Endothelial cell of umbilical vein (primary cell): Measurements from ENCODE around the gene TNIK. TPM values are rescaled to one million over a fixed set of nuclear protein-coding genes. Genes with fewer than 3 reads are reported as not detected.

ENCODE experiments used
- BruUV-seq: library from RNA; stranded (reverse); fragments of 400-500 nt; replicated peaks from 2 replicates; lab custom pipeline; 2021; lab: Mats Ljungman, UMichigan
- CTCF ChIA-PET: fragments of 300-600, 350-600 bp; sonication (Branson Sonifier 250); formaldehyde crosslinking; loops from one replicate; lab custom pipeline; 2021; ENCODE audit warnings: antibody characterized with exemption, inconsistent platforms; lab: Charles Lee
- POLR2A ChIA-PET: fragments of 300-600, 350-600 bp; sonication (Branson Sonifier 250); formaldehyde crosslinking; loops from one replicate; lab custom pipeline; 2021; ENCODE audit warnings: antibody characterized with exemption, inconsistent platforms; lab: Charles Lee
- DNase-seq: peaks from one replicate; pipeline ENCODE4 v3.0.0-alpha.2; 2011; ENCODE audit warnings: low read depth, low spot score
- FAIRE-seq: peaks from 2 replicates; lab custom pipeline; 2011; peaks lifted over from hg19 to GRCh38; lab: Jason Lieb, UNC
- H2AFZ ChIP-seq: 2 replicates; pipeline ENCODE4 v1.6.0; 2012; ENCODE audit warnings: low read depth, low read length, control low read depth, inconsistent platforms
- H3K27ac ChIP-seq: 2 replicates; pipeline ENCODE4 v1.5.1; 2011; ENCODE audit warnings: low read depth, mild to moderate bottlenecking, control low read depth, low read length, moderate library complexity; ENCODE audit not compliant: insufficient read depth
- H3K27me3 ChIP-seq, 2 experiments: 2 replicates each; pipeline versions ENCODE4 v1.6.0 to v1.6.1; 2011; ENCODE audit warnings: low read length in 2 of 2, mixed read lengths in 1 of 2; ENCODE audit not compliant: control insufficient read depth in 2 of 2, insufficient read depth in 2 of 2
- H3K36me3 ChIP-seq, 2 experiments: 2 replicates in 1 of 2; 3 replicates in 1 of 2; pipeline ENCODE4 v1.5.1; 2011; ENCODE audit warnings: low read length in 2 of 2, mild to moderate bottlenecking in 1 of 2, moderate library complexity in 1 of 2; ENCODE audit not compliant: control insufficient read depth in 2 of 2, insufficient read depth in 2 of 2; ENCODE audit errors: extremely low read depth in 1 of 2
- H3K4me1 ChIP-seq: 3 replicates; pipeline ENCODE4 v1.5.1; 2011; ENCODE audit warnings: mild to moderate bottlenecking, low read length; ENCODE audit not compliant: control insufficient read depth, insufficient read depth; ENCODE audit errors: extremely low read depth
- H3K4me2 ChIP-seq: 2 replicates; pipeline ENCODE4 v1.6.1; 2011; ENCODE audit warnings: low read length, control low read depth, mixed read lengths; ENCODE audit not compliant: insufficient read depth
- H3K4me3 ChIP-seq, 3 experiments: fragments of 200-600 bp in 1 of 3; sonication (generic), shearing (Covaris generic) in 1 of 3; replicated peaks in 1 of 3; 2 replicates each; pipeline ENCODE4 v1.5.1; 2011 to 2016; ENCODE audit warnings: control low read depth in 3 of 3, low read length in 3 of 3, mild to moderate bottlenecking in 2 of 3, inconsistent platforms in 1 of 3, low read depth in 1 of 3, moderate library complexity in 1 of 3; ENCODE audit not compliant: insufficient read depth in 1 of 3
- H3K79me2 ChIP-seq: 2 replicates; pipeline ENCODE4 v1.6.0; 2012; ENCODE audit warnings: low read length, inconsistent platforms; ENCODE audit not compliant: control insufficient read depth, insufficient read depth
- H3K9ac ChIP-seq: replicated peaks from 2 replicates; pipeline ENCODE3; 2011; ENCODE audit warnings: low read length, control low read depth; ENCODE audit not compliant: insufficient read depth; ENCODE audit errors: extremely low read depth
- H3K9me1 ChIP-seq: replicated peaks from 3 replicates; pipeline ENCODE4 v1.6.0; 2011; ENCODE audit warnings: mild to moderate bottlenecking, low read length; ENCODE audit not compliant: control insufficient read depth, insufficient read depth; ENCODE audit errors: extremely low read depth
- H3K9me3 ChIP-seq: replicated peaks from 2 replicates; pipeline ENCODE4 v1.5.1; 2012; ENCODE audit warnings: low read length, inconsistent platforms; ENCODE audit not compliant: control insufficient read depth, insufficient read depth
- H4K20me1 ChIP-seq: replicated peaks from 2 replicates; pipeline ENCODE3; 2011; ENCODE audit warnings: mild to moderate bottlenecking, low read length; ENCODE audit not compliant: control insufficient read depth, insufficient read depth; ENCODE audit errors: extremely low read depth
- EZH2 ChIP-seq: IDR thresholded peaks from 2 replicates; pipeline ENCODE4 v1.6.1; 2012; ENCODE audit warnings: borderline replicate concordance, low read depth, mild to moderate bottlenecking, moderate library complexity, low read length, inconsistent platforms; ENCODE audit not compliant: severe bottlenecking
- FOS ChIP-seq: IDR thresholded peaks from 2 replicates; pipeline ENCODE4 v1.6.1; 2011; ENCODE audit warnings: mild to moderate bottlenecking, low read length, moderate library complexity, borderline replicate concordance; ENCODE audit not compliant: insufficient read depth
- GATA2 ChIP-seq: IDR thresholded peaks from 2 replicates; pipeline ENCODE4 v1.7.0; 2011; ENCODE audit warnings: low read depth, mild to moderate bottlenecking, moderate library complexity, mixed read lengths, low read length; ENCODE audit not compliant: insufficient read length, insufficient read depth
- JUN ChIP-seq: IDR thresholded peaks from 2 replicates; pipeline ENCODE4 v1.6.1; 2011; ENCODE audit warnings: borderline replicate concordance, low read depth; ENCODE audit not compliant: insufficient read length, insufficient read depth
- MAX ChIP-seq: IDR thresholded peaks from 2 replicates; pipeline ENCODE4 v1.6.1; 2011; ENCODE audit not compliant: insufficient read depth, insufficient read length
- MYC ChIP-seq: IDR thresholded peaks from one replicate; pipeline ENCODE4 v1.6.1; 2011; ENCODE audit warnings: mild to moderate bottlenecking, low read depth, low read length
- POLR2A ChIP-seq: IDR thresholded peaks from 2 replicates; pipeline ENCODE4 v1.6.1; 2012; ENCODE audit warnings: low read depth, mild to moderate bottlenecking, control low read depth, low read length
- POLR2AphosphoS5 ChIP-seq: IDR thresholded peaks from 2 replicates; pipeline ENCODE4 v1.6.1; 2012; ENCODE audit warnings: low read depth, mild to moderate bottlenecking, control low read depth, low read length, moderate library complexity; ENCODE audit not compliant: insufficient read depth
- dilution Hi-C: fragments of 300-500 bp; cut with MboI; formaldehyde crosslinking; loops from one replicate; pipeline ENCODE4 v1.15.0; 2019; ENCODE audit warnings: low sequenced_read_pairs; ENCODE audit not compliant: extremely low pct_ligation_motif_present
- intact Hi-C: fragments of 100-400 bp; cut with micrococcal nuclease; formaldehyde crosslinking; loops from one replicate; pipeline ENCODE4 v1.10.0; 2022
- polyA plus RNA-seq, 4 experiments: library from polyadenylated mRNA; depleted of rRNA in 3 of 4; stranded (reverse) in 3 of 4; unstranded in 1 of 4; fragments of >200 nt; gene quantifications; 2 replicates each; pipeline versions ENCODE4 v1.2.1 to v1.2.3, GENCODE V29; 2011 to 2012; ENCODE audit warnings: missing spikeins in 1 of 4
- total RNA-seq: library from RNA; stranded (reverse); gene quantifications from 2 replicates; pipeline ENCODE4 v1.2.3, GENCODE V29; 2021
- TF ChIP-seq, protein P1 (sequence below), 2 donors: IDR thresholded peaks; 1 replicate in 1 of 2; 2 replicates in 1 of 2; pipeline ENCODE4 v1.5.1; 2011; ENCODE audit warnings: low read length in 2 of 2, mild to moderate bottlenecking in 2 of 2, moderate library complexity in 2 of 2, control low read depth in 1 of 2, inconsistent platforms in 1 of 2, low read depth in 1 of 2; ENCODE audit not compliant: insufficient read depth in 1 of 2; ENCODE audit errors: extremely low read depth in 1 of 2

TNIK gene
- total and polyA plus RNA-seq, 2 donors (not counting 3 experiments of a cell fraction or from before 2014, with no cell fraction given): 10.9 to 39.7 TPM

GRCh38 chr3:171044835-171045793 is 415.1 kb downstream of the TNIK start:
- Histone ChIP-seq H3K4me1 (no peaks in the 10 kb centered on the region), H3K27ac (no peak overlapping the region), H3K27me3 (no peaks in the 10 kb centered on the region), H3K9me3 (no peaks in the 10 kb centered on the region), H2AFZ (no peak overlapping the region), H3K36me3 (no peaks in the 10 kb centered on the region), H3K4me2 (no peak overlapping the region), H3K79me2 (no peaks in the 10 kb centered on the region), H3K4me3 (no peak overlapping the region), H4K20me1 (no peaks in the 10 kb centered on the region), H3K9ac (no peak overlapping the region), H3K9me1 (no peaks in the 10 kb centered on the region)
- dilution Hi-C loops: no loop called here
- POLR2A ChIA-PET: interaction anchor here (0.7 kb wide), 1 partner anchor 334 kb away, joined by 4 read pairs; no protein-coding TSS in a partner anchor
- CTCF ChIA-PET: interaction anchor here (0.8 to 2.5 kb wide), 2 partner anchors 33 to 83 kb away, joined by 3 to 15 read pairs; no protein-coding TSS in a partner anchor
- TF ChIP-seq JUN (no peak), MAX (no peak), POLR2AphosphoS5 (no peak), MYC (no peak), EZH2 (no peak), GATA2 (no peak), POLR2A (no peak), FOS (no peak)
- TF ChIP-seq, protein P1, sequence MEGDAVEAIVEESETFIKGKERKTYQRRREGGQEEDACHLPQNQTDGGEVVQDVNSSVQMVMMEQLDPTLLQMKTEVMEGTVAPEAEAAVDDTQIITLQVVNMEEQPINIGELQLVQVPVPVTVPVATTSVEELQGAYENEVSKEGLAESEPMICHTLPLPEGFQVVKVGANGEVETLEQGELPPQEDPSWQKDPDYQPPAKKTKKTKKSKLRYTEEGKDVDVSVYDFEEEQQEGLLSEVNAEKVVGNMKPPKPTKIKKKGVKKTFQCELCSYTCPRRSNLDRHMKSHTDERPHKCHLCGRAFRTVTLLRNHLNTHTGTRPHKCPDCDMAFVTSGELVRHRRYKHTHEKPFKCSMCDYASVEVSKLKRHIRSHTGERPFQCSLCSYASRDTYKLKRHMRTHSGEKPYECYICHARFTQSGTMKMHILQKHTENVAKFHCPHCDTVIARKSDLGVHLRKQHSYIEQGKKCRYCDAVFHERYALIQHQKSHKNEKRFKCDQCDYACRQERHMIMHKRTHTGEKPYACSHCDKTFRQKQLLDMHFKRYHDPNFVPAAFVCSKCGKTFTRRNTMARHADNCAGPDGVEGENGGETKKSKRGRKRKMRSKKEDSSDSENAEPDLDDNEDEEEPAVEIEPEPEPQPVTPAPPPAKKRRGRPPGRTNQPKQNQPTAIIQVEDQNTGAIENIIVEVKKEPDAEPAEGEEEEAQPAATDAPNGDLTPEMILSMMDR (IDR thresholded peaks at IDR 0.05; ENCODE audit: extremely low read depth in 1 of 2, insufficient read depth in 1 of 2, low read depth in 1 of 2, low read length in 2 of 2): no peak
- FAIRE-seq (no peak), DNase-seq (no peak)
- intact Hi-C loops: loop anchor here (5.0 kb wide), 1 partner anchor 117 kb away; no protein-coding TSS in a partner anchor
- BruUV-seq: no TSS peak
